DMS53 treated with DMSO at 0.1 percent for 48 hours (cell line): ENCODE data around the gene ELP4.
"Not testable (repeated sequence)": the region's sequence is repeated elsewhere in the genome, so short reads cannot be mapped to it uniquely, and the experiment has no call there.

Experiments
- DNase-seq: peaks from one replicate; lab custom pipeline; 2025; ENCODE audit not compliant: unreplicated experiment; lab: John Stamatoyannopoulos, UW

Gene ELP4

DNA sequence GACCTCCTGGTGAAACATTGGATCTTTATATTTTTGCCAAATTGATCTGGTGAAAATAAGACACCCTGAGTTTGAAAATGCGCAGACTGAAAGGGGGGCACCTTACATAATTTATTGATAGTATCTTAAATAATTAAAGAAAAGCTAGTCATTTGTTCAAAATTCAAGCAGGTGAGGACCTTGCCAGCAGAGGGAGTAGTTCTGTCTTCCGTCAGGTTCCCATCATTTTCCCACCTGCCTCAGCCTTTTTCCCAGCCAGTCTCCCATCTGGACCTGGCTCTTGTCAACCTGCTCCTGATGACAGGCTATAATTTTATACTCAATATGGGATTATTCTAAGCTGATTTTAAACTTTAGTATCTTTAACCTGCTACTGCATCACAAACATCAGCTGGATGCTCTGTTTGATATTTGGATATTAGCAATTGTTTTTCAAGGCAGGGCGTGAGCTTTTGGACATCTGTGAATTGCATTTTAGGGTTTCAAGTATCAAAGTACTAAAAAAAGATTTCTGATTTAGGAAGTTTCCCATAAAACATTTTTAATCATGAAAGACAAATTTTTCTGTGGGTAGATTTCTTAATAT is 132.0 kb downstream of the ELP4 start:
- DNase-seq: peak; percentile 39

DNA sequence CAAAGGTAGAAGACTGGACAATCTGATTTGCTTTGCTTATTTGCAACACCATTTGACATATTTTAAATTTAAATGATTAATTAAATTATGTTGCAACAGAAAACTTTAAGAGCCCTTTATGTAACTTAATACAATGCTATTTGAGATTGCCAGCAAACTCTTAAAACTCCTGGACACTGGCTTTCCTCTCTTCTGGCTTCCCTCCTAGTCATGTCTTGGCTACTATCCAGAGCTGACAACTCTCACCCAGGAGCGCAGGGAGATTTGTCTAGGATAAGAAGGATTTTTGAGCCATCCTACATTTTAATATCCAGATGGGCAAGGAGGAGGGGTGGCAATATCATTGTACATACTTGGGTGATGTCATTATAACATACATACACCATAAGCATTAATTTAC is 134.3 kb downstream of the ELP4 start:
- no peak for DNase-seq

DNA sequence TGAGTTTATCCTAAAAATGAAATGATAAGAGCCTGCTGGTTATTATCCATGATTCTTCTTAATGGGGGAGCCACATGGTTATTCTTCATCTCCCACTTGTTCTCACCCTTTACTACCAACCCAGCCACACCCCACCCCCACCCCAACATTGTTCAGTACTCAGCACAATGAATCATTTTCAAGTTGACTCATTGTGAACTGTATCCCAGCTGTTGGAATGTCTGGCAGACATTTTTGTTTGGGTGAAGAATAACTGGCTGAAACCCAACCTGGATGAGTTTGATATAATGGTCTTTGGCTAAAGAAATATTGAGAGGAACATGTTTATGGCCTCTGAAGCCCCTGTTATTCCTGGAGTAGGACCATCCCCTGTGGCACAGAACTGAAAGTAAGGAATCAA is 136.2 kb downstream of the ELP4 start:
- DNase-seq: no peak

GRCh38 chr11:31646216-31646615 is 136.6 kb downstream of the ELP4 start:
- no peak for DNase-seq

GRCh38 chr11:31649129-31649966 is 139.8 kb downstream of the ELP4 start:
- no peak for DNase-seq

GRCh38 chr11:31651208-31651607 is 141.6 kb downstream of the ELP4 start:
- DNase-seq: no peak

DNA sequence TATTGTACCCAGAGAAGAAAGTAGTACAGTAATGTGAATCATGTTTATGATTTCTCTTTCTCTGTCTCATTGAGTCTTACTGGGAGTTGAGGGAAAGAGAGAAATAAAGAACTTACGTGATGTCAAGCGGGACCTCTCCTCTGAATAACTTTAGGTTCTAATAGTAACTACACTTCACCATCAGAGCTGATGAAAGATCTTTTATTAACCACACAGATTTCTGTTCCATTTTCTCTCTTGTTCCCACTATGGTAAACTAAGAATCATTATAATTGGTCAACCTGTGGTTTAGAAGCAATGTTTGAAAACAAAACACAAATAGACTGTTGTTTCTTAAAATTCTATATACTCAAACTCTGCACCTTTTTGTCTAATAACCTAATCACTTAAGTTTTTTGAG is 142.3 kb downstream of the ELP4 start:
- no peak for DNase-seq

DNA sequence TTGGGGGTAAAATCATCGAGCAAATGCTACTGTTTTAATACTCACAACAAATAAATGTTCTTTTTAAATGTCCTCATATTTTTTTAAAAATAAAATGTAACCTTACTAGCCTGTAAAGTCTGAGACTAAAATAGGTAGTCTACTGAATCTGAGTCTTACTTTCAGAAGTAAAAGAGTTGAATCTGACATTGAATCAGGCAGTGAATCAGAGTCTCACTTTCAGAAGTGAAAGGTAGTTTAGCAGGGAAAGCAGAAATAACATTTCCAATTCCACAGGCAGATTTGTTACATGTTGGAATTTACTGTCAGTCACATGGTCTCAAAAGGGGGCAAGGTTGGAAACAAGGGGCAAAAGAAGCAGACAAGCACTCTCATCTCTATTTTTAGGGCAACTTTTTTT is 143.0 kb downstream of the ELP4 start:
- DNase-seq: no peak

DNA sequence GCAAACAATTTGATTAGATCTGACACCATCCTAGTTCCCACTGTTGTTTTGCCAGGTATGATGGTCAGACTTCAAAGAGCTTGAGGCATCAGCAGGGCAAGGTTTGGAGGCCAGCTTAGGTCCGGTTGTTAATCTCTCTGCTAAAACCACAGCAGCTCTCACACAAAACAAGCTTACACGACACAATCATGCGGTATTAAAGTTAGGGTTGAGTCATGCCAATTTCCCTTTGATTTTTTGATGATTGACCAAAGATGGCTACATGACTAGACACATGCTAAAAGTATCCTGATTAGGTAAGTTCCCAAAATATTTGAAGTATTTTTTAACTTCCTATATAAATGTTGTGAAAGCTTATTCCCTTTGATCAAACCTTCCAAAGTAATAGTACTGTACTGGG is 145.9 kb downstream of the ELP4 start:
- DNase-seq: no peak

DNA sequence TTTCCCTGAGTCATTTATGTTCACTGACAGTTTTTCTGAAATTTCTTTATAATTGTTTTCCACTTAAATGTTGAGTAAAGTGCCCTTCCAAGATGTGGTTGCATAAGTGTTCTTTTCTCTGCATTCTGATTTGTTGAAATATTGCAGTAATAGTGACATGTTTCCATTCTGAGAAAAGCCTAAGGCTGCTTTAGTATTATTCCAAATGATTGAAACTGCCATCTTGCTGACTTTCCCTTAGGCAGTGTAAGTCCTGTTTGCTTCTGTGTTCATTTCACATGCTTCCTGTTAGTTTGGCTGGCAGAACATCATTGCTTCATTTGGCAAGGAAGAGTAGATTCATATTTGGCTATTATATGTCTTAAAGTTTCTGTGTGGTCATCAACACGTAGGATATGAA is 146.5 kb downstream of the ELP4 start:
- no peak for DNase-seq

DNA sequence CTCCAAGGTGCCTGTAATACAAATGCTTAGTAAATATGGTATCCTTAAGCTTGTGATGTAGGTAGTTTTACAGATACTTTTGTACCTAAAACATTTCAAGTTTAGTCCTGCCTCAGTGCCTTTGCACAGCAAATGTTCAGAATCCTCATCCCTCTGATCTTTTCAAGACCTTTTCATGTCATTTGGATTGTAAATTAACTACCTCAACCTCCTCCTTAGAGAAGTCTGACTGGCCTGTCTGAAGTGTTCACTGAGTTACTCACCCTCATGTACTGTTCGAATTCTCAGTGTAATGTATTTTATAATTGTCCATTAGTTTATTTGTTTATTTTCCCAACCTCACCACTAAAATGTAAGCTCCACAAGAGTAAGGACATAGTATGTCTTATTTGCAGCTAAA is 147.5 kb downstream of the ELP4 start:
- no peak for DNase-seq

GRCh38 chr11:31664129-31664528 is 154.6 kb downstream of the ELP4 start:
- DNase-seq: no peak

GRCh38 chr11:31664954-31665353 is 155.4 kb downstream of the ELP4 start:
- DNase-seq: no peak

- DNase-seq: no peak
These were observed 162.1 kb downstream of the ELP4 start for GRCh38 chr11:31671681-31672080.

GRCh38 chr11:31673108-31673507 is 163.5 kb downstream of the ELP4 start:
- not testable (repeated sequence) for DNase-seq

- no peak for DNase-seq
These were observed 166.9 kb downstream of the ELP4 start for GRCh38 chr11:31676280-31676982.

DNA sequence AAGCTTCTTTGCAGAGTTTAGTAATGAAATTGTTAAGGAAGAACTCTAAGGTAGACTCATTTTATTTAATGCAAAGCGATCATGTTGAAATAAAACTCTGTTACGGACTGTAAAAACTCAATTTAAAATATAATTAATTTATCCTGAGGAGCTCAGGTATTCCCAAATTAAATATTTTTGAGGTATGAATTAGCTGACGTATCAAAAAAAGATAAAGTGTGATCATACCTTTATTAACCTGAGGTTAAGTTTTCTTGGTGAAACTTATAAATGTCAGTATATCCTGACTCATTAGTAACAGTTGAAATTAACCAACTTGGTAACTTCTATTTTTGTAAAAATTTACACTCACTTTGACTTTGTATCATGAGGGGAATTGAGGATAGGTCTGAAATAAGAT is 171.2 kb downstream of the ELP4 start:
- no peak for DNase-seq

DNA sequence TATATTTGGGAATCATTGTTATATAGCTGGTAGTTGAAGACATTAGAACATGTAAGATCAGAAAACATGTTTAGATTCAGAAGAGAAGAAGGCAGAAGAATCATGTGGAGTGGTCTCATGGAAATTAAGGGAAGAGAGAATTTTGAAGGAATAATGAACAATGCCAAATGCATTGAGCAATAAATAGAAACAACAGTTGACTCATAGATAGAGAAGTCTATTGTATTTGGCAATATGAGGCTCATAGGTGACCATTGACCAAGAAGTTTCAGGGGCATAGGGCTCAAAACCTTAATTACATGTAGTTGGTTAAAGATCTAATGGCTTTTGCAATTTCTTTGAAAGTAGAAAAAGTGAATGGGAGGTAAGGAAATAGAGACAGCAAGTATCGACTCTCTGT is 177.7 kb downstream of the ELP4 start:
- DNase-seq: no peak

DNA sequence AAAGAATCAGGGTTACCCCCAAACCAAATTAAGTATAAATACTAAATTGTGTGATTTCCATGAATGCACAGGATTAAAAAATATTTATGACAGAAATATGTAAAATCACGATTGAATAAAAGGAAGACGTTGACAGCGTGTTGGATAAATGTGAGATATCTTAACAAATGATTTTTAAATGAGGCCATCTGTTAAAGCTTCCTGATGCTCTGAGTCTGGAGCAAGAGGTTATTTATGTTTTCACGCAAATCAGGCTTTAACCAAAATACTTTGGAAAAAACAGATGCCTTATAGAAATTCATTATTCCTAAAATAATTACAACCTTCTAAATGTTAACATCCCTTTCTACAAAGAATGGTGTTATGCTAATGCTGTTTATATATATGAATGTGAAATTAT is 178.3 kb downstream of the ELP4 start:
- DNase-seq: no peak

DNA sequence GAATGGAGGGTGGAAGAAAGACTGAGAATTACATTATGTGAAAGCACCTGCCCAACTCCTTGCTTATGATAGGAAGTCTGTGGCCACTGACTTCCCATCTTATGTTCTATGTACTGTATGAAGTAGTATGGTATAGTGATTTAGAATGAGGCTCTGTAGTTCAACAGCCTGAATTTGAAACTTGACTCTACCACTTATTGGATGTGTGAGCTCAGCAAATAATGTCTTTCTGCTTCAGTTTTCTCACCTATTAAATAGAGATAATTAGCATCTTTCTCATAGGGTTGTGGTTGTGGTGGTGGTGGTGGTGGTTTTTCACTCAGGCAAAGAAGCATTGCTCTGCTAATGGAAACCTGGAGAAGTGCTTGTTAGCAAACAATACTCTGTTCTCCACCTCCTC is 180.0 kb downstream of the ELP4 start:
- DNase-seq: no peak

- no peak for DNase-seq
These were observed 180.5 kb downstream of the ELP4 start for GRCh38 chr11:31690041-31690440.

GRCh38 chr11:31690516-31690915 is 180.9 kb downstream of the ELP4 start:
- DNase-seq: no peak
